Testis (tissue), 2 donors: ENCODE results near the gene APBB1IP.

Source experiments
- POLR2A ChIP-seq: fragments of 450-650 bp; IDR thresholded peaks from one replicate; pipeline ENCODE4 v1.6.1; 2017; ENCODE audit warnings: antibody characterized with exemption, mild to moderate bottlenecking, moderate library complexity
- TF ChIP-seq, protein P1 (sequence below), 3 experiments: fragments of 450-650 bp in 2 of 3; fragments of 200-600 bp in 1 of 3; sonication (generic) in 1 of 3; IDR thresholded peaks; one replicate each; pipeline ENCODE4 v1.5.1; 2016 to 2019; ENCODE audit warnings: antibody characterized with exemption in 3 of 3, mild to moderate bottlenecking in 2 of 3, moderate library complexity in 1 of 3

DNA sequence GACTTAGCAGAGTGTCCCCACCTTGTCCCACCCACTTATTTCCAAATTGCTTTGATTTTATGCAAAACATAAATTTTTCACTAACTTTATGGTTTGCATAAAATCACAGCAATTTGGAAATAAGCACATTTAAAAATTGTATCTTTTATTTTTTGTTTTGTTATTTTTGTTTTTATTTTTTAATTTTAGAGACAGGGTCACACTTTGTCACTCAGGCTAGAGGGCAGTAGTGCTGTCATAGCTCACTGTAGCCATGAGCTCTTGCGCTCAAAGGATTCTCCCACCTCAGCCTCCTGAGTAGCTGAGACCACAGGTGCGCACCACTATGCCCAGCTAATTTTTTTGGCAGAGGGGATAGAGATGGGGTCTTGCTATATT, 43.2 kb downstream of the APBB1IP start:
- TF ChIP-seq, protein P1, sequence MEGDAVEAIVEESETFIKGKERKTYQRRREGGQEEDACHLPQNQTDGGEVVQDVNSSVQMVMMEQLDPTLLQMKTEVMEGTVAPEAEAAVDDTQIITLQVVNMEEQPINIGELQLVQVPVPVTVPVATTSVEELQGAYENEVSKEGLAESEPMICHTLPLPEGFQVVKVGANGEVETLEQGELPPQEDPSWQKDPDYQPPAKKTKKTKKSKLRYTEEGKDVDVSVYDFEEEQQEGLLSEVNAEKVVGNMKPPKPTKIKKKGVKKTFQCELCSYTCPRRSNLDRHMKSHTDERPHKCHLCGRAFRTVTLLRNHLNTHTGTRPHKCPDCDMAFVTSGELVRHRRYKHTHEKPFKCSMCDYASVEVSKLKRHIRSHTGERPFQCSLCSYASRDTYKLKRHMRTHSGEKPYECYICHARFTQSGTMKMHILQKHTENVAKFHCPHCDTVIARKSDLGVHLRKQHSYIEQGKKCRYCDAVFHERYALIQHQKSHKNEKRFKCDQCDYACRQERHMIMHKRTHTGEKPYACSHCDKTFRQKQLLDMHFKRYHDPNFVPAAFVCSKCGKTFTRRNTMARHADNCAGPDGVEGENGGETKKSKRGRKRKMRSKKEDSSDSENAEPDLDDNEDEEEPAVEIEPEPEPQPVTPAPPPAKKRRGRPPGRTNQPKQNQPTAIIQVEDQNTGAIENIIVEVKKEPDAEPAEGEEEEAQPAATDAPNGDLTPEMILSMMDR (IDR thresholded peaks at IDR 0.05) = no peak
- TF ChIP-seq POLR2A = no peak
